Measurements from ENCODE around the gene SPINK13. TPM values are rescaled to one million over a fixed set of nuclear protein-coding genes. Genes with fewer than 3 reads are reported as not detected.
A peak's percentile ranks its signal among the peaks of the same experiment; 100 is the strongest.

The SPINK13 gene
- total and polyA plus RNA-seq, 2 donors (not counting 1 experiment from before 2014, with no cell fraction given): not detected

GRCh38 chr5:148229840-148230239 lies 38.8 kb upstream of the SPINK13 start:
- Histone ChIP-seq H3K36me3 (replicated peaks in 1 of 2; ENCODE audit: control extremely low read depth in 1 of 2, control insufficient read depth in 1 of 2, extremely low read depth in 1 of 2, insufficient read depth in 2 of 2, low read length in 1 of 2) (no peaks in the 10 kb centered on the region), H3K27ac (ENCODE audit: low read length in 2 of 2) (no peak overlapping the region), H2AFZ (ENCODE audit: insufficient read depth, low read depth, low read length, poor library complexity, severe bottlenecking) (no peak overlapping the region), H3K4me3 (ENCODE audit: control extremely low read depth in 1 of 5, extremely low read depth in 1 of 5, insufficient read depth in 1 of 5, low read depth in 2 of 5, low read length in 4 of 5) (no peak overlapping the region), H4K20me1 (ENCODE audit: control insufficient read depth, insufficient read depth, low read length, poor library complexity, severe bottlenecking) (no peaks in the 10 kb centered on the region), H3K79me2 (ENCODE audit: control insufficient read depth, insufficient read depth, low read length) (no peaks in the 10 kb centered on the region), H3K9ac (ENCODE audit: low read length) (no peak overlapping the region), H3K4me1 (ENCODE audit: control insufficient read depth in 2 of 2, insufficient read depth in 2 of 2, low read length in 2 of 2) (no peaks in the 10 kb centered on the region), H3K9me3 (ENCODE audit: control extremely low read depth in 1 of 3, control insufficient read depth in 2 of 3, insufficient read depth in 1 of 3, low read length in 2 of 3) (no peaks in the 10 kb centered on the region), H3K27me3 (replicated peaks in 1 of 4; ENCODE audit: control extremely low read depth in 1 of 4, control insufficient read depth in 3 of 4, insufficient read depth in 4 of 4, low read length in 3 of 4) (no peaks in the 10 kb centered on the region), H3K4me2 (replicated peaks; ENCODE audit: low read depth, low read length, poor library complexity, severe bottlenecking) (no peak overlapping the region)
- no peak for TF ChIP-seq CTCF (IDR thresholded peaks at IDR 0.05)
- TF ChIP-seq EZH2 (IDR thresholded peaks at IDR 0.05; ENCODE audit: borderline replicate concordance, insufficient read depth, low read depth, low read length, poor library complexity, severe bottlenecking): no peak
- ATAC-seq (ENCODE audit: low read depth): no peak
- no peak overlapping the region for H3K4me3 Mint-ChIP-seq
- no peaks in the 10 kb centered on the region for H3K9me3 Mint-ChIP-seq (ENCODE audit: insufficient read depth)
- DNase-seq: no peak
- peaks cover 7% of the 10 kb centered on the region for H3K27me3 Mint-ChIP-seq
- ChIA-PET CTCF (interaction anchor here (1.0 kb wide), 1 partner anchor 10 kb away, joined by 4 read pairs; no protein-coding TSS in a partner anchor), POLR2A (no interaction called here)
- H3K4me1 Mint-ChIP-seq: no peaks in the 10 kb centered on the region
- no peak overlapping the region for H3K27ac Mint-ChIP-seq
- intact Hi-C loops (cut with micrococcal nuclease): no loop called here

GRCh38 chr5:148230240-148230639 lies 38.4 kb upstream of the SPINK13 start:
- ATAC-seq (ENCODE audit: low read depth) (no peak), DNase-seq (no peak)
- Histone ChIP-seq H3K4me3 (ENCODE audit: control extremely low read depth in 1 of 5, extremely low read depth in 1 of 5, insufficient read depth in 1 of 5, low read depth in 2 of 5, low read length in 4 of 5) (no peak overlapping the region), H3K4me2 (replicated peaks; ENCODE audit: low read depth, low read length, poor library complexity, severe bottlenecking) (no peak overlapping the region), H3K27ac (ENCODE audit: low read length in 2 of 2) (no peak overlapping the region), H4K20me1 (ENCODE audit: control insufficient read depth, insufficient read depth, low read length, poor library complexity, severe bottlenecking) (no peaks in the 10 kb centered on the region), H2AFZ (ENCODE audit: insufficient read depth, low read depth, low read length, poor library complexity, severe bottlenecking) (no peak overlapping the region), H3K27me3 (replicated peaks in 1 of 4; ENCODE audit: control extremely low read depth in 1 of 4, control insufficient read depth in 3 of 4, insufficient read depth in 4 of 4, low read length in 3 of 4) (no peaks in the 10 kb centered on the region), H3K36me3 (replicated peaks in 1 of 2; ENCODE audit: control extremely low read depth in 1 of 2, control insufficient read depth in 1 of 2, extremely low read depth in 1 of 2, insufficient read depth in 2 of 2, low read length in 1 of 2) (no peaks in the 10 kb centered on the region), H3K79me2 (ENCODE audit: control insufficient read depth, insufficient read depth, low read length) (no peaks in the 10 kb centered on the region), H3K9ac (ENCODE audit: low read length) (no peak overlapping the region), H3K4me1 (ENCODE audit: control insufficient read depth in 2 of 2, insufficient read depth in 2 of 2, low read length in 2 of 2) (no peaks in the 10 kb centered on the region), H3K9me3 (ENCODE audit: control extremely low read depth in 1 of 3, control insufficient read depth in 2 of 3, insufficient read depth in 1 of 3, low read length in 2 of 3) (no peaks in the 10 kb centered on the region)
- TF ChIP-seq CTCF (IDR thresholded peaks at IDR 0.05) (no peak), EZH2 (IDR thresholded peaks at IDR 0.05; ENCODE audit: borderline replicate concordance, insufficient read depth, low read depth, low read length, poor library complexity, severe bottlenecking) (no peak)
- intact Hi-C loops (cut with micrococcal nuclease): no loop called here
- CTCF ChIA-PET: interaction anchor here (1.0 kb wide), 1 partner anchor 10 kb away, joined by 4 read pairs; no protein-coding TSS in a partner anchor
- POLR2A ChIA-PET: no interaction called here
- peaks cover 7% of the 10 kb centered on the region for H3K27me3 Mint-ChIP-seq
- WGBS (ENCODE audit: insufficient coverage): no CpG with 5 or more reads among the region's 7 CpGs
- no peaks in the 10 kb centered on the region for H3K4me1 Mint-ChIP-seq
- H3K27ac Mint-ChIP-seq: peak overlapping the region; percentile 22
- H3K4me3 Mint-ChIP-seq: no peak overlapping the region
- H3K9me3 Mint-ChIP-seq (ENCODE audit: insufficient read depth): no peaks in the 10 kb centered on the region

All from B cell (primary cell).